Kidney glomerular epithelial cell (primary cell): ENCODE measurements around the gene VRK2.
A peak's percentile ranks its signal among the peaks of the same experiment; 100 is the strongest.
"Not testable (repeated sequence)": the region's sequence is repeated elsewhere in the genome, so short reads cannot be mapped to it uniquely, and the experiment has no call there.

Experiments
- DNase-seq: peaks from one replicate; lab custom pipeline; 2025; lab: John Stamatoyannopoulos, UW

The VRK2 gene

GRCh38 chr2:58054264-58054663 is 7.7 kb downstream of the VRK2 start:
- DNase-seq, result no peak

GRCh38 chr2:58055033-58055786 is 8.6 kb downstream of the VRK2 start:
- DNase-seq, result no peak

- DNase-seq, result no peak
Observed at GRCh38 chr2:58056192-58056916, 9.7 kb downstream of the VRK2 start.

GRCh38 chr2:58057707-58058530 is 11.3 kb downstream of the VRK2 start:
- DNase-seq, result no peak

- DNase-seq, result peak; percentile 8
Observed at GRCh38 chr2:58063641-58064040, 17.0 kb downstream of the VRK2 start.

- no peak for DNase-seq
Observed at GRCh38 chr2:58064086-58064485, 17.5 kb downstream of the VRK2 start.

- DNase-seq, result no peak
Observed at GRCh38 chr2:58065248-58065647, 18.6 kb downstream of the VRK2 start.

GRCh38 chr2:58067001-58067400 is 20.4 kb downstream of the VRK2 start:
- no peak for DNase-seq

- DNase-seq, result no peak
Observed at GRCh38 chr2:58070765-58071164, 24.2 kb downstream of the VRK2 start.

GRCh38 chr2:58072102-58072501 is 25.5 kb downstream of the VRK2 start:
- no peak for DNase-seq

GRCh38 chr2:58073008-58073407 is 26.4 kb downstream of the VRK2 start:
- no peak for DNase-seq

GRCh38 chr2:58073751-58074150 is 27.1 kb downstream of the VRK2 start:
- DNase-seq, result no peak

- DNase-seq, result no peak
Observed at GRCh38 chr2:58081000-58081399, 34.4 kb downstream of the VRK2 start.

GRCh38 chr2:58089081-58089480 is 42.5 kb downstream of the VRK2 start:
- no peak for DNase-seq

GRCh38 chr2:58092772-58093171 is 46.2 kb downstream of the VRK2 start:
- DNase-seq, result not testable (repeated sequence)

- no peak for DNase-seq
Observed at GRCh38 chr2:58097025-58097424, 50.4 kb downstream of the VRK2 start.

- no peak for DNase-seq
Observed at GRCh38 chr2:58098254-58099095, 51.9 kb downstream of the VRK2 start.

- no peak for DNase-seq
Observed at GRCh38 chr2:58099096-58099769, 52.6 kb downstream of the VRK2 start.

- no peak for DNase-seq
Observed at GRCh38 chr2:58101500-58101899, 54.9 kb downstream of the VRK2 start.

GRCh38 chr2:58106896-58107295 is 60.3 kb downstream of the VRK2 start:
- no peak for DNase-seq
